ENCODE results near the gene TEX14.

Gene TEX14

GRCh38 chr17:58513267-58513964, 178.4 kb downstream of the TEX14 start:
- TF ChIP-seq CTCF (conservative IDR thresholded peaks at IDR 0.05), result no peak
- peak overlapping the region; percentile 88; the same call in 1 of the 2 replicates for H3K27ac ChIP-seq

GRCh38 chr17:58510075-58510474, 181.8 kb downstream of the TEX14 start:
- H3K27ac ChIP-seq, result no peak overlapping the region
- TF ChIP-seq CTCF (conservative IDR thresholded peaks at IDR 0.05), result no peak

- no peak for TF ChIP-seq CTCF (conservative IDR thresholded peaks at IDR 0.05)
- H3K27ac ChIP-seq, result no peak overlapping the region
Measured at GRCh38 chr17:58508341-58509067, 183.3 kb downstream of the TEX14 start.

GRCh38 chr17:58507123-58507634, 184.7 kb downstream of the TEX14 start:
- no peak overlapping the region for H3K27ac ChIP-seq
- TF ChIP-seq CTCF (conservative IDR thresholded peaks at IDR 0.05), result no peak

Measured in VCaP (cell line).